MCF 10A (cell line): ENCODE results near the gene ZNF747. TPM values are rescaled to one million over a fixed set of nuclear protein-coding genes. Genes with fewer than 3 reads are reported as not detected.

Experiments
- BruUV-seq: library from RNA; stranded (reverse); fragments of 400-500 nt; replicated peaks from 2 replicates; lab custom pipeline; 2021; lab: Mats Ljungman, UMichigan
- CTCF ChIA-PET: fragments of 300-600 bp; sonication (Branson Sonifier 250); formaldehyde crosslinking; extraction: SDS; loops from one replicate; lab custom pipeline; 2021; ENCODE audit warnings: antibody characterized with exemption, inconsistent platforms; lab: Yijun Ruan, JAX
- POLR2A ChIA-PET: fragments of 300-600, 350-650 bp; sonication (Branson Sonifier 250); formaldehyde crosslinking; extraction: SDS; loops from one replicate; lab custom pipeline; 2020; ENCODE audit warnings: antibody characterized with exemption, inconsistent platforms; lab: Yijun Ruan, JAX
- DNase-seq: peaks from one replicate; pipeline ENCODE4 v3.0.0-alpha.2; 2018; ENCODE audit not compliant: unreplicated experiment
- H3K27ac Mint-ChIP-seq: one replicate; pipeline ENCODE4 v1.8.0; 2022; ENCODE audit warnings: mild to moderate bottlenecking, low read depth, mixed read lengths; ENCODE audit not compliant: unreplicated experiment
- H3K27me3 Mint-ChIP-seq: one replicate; pipeline ENCODE4 v1.8.0; 2022; ENCODE audit warnings: mixed read lengths; ENCODE audit not compliant: insufficient read depth, unreplicated experiment
- H3K36me3 Mint-ChIP-seq: one replicate; pipeline ENCODE4 v1.8.0; 2022; ENCODE audit warnings: mild to moderate bottlenecking, moderate library complexity, mixed read lengths; ENCODE audit not compliant: insufficient read depth, unreplicated experiment
- H3K4me1 Mint-ChIP-seq: one replicate; pipeline ENCODE4 v1.8.0; 2022; ENCODE audit warnings: mixed read lengths; ENCODE audit not compliant: insufficient read depth, unreplicated experiment
- H3K4me3 Mint-ChIP-seq: one replicate; pipeline ENCODE4 v1.8.0; 2022; ENCODE audit warnings: mild to moderate bottlenecking, moderate library complexity, mixed read lengths; ENCODE audit not compliant: unreplicated experiment
- H3K9me3 Mint-ChIP-seq: one replicate; pipeline ENCODE4 v1.8.0; 2022; ENCODE audit warnings: mixed read lengths; ENCODE audit not compliant: unreplicated experiment
- intact Hi-C: fragments of 100-400 bp; cut with micrococcal nuclease; formaldehyde crosslinking; loops from 2 replicates; pipeline ENCODE4 v1.14.1; 2022
- total RNA-seq: library from RNA; stranded (reverse); gene quantifications from 2 replicates; pipeline ENCODE4 v1.2.3, GENCODE V29; 2022
- TF ChIP-seq, protein P1 (sequence below): fragments of 200-600 bp; IDR thresholded peaks from one replicate; pipeline ENCODE4 v1.8.0; 2022; ENCODE audit warnings: antibody characterized with exemption, mild to moderate bottlenecking; ENCODE audit not compliant: unreplicated experiment

ZNF747 gene
- total RNA-seq, 1 experiment from 2014 or later: 13.7 TPM

DNA sequence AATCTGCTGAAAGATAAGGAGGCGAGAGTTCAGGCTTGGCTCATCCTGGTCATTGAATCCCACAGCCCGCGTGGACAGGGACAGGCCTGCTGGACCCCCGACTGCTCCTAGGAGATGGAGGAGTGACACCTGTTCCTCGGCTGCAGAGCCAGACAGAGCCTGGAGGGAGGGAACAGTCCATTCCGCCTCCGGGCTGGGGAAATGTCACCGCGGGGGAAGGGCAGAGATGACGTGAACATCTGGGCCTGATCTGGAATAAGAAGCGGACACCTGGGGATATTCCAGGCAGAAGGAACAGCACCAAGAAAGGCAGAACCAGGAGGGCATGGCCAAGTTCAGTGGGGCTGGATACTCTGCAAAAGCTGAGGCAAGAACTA is 1.5 kb downstream of the ZNF747 start:
- TF ChIP-seq, protein P1, sequence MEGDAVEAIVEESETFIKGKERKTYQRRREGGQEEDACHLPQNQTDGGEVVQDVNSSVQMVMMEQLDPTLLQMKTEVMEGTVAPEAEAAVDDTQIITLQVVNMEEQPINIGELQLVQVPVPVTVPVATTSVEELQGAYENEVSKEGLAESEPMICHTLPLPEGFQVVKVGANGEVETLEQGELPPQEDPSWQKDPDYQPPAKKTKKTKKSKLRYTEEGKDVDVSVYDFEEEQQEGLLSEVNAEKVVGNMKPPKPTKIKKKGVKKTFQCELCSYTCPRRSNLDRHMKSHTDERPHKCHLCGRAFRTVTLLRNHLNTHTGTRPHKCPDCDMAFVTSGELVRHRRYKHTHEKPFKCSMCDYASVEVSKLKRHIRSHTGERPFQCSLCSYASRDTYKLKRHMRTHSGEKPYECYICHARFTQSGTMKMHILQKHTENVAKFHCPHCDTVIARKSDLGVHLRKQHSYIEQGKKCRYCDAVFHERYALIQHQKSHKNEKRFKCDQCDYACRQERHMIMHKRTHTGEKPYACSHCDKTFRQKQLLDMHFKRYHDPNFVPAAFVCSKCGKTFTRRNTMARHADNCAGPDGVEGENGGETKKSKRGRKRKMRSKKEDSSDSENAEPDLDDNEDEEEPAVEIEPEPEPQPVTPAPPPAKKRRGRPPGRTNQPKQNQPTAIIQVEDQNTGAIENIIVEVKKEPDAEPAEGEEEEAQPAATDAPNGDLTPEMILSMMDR: no peak
- DNase-seq: no peak
- Mint-ChIP-seq H3K27me3 (no peaks in the 10 kb centered on the region), H3K9me3 (no peaks in the 10 kb centered on the region), H3K4me1 (peaks cover 6% of the 10 kb centered on the region), H3K36me3 (peaks cover 28% of the 10 kb centered on the region), H3K27ac (peak overlapping the region; percentile 95), H3K4me3 (peak overlapping the region; percentile 91)
- POLR2A ChIA-PET: interaction anchor here (0.6 to 3.4 kb wide), 3 partner anchors 25 to 119 kb away, joined by 3 to 104 read pairs (median 3); partner anchors contain the start of gene ZNF764
- intact Hi-C loops: no loop called here
- no TSS peak for BruUV-seq
- CTCF ChIA-PET: interaction anchor here (0.7 to 3.4 kb wide), 2 partner anchors 11 to 25 kb away, joined by 3 to 28 read pairs; partner anchors contain the start of gene ZNF764

- Mint-ChIP-seq H3K4me3 (peak overlapping the region; percentile 91), H3K36me3 (peaks cover 32% of the 10 kb centered on the region), H3K27me3 (no peaks in the 10 kb centered on the region), H3K27ac (peak overlapping the region; percentile 95), H3K4me1 (peaks cover 12% of the 10 kb centered on the region), H3K9me3 (no peaks in the 10 kb centered on the region)
- intact Hi-C loops: no loop called here
- no TSS peak for BruUV-seq
- no peak for DNase-seq
- ChIA-PET CTCF (no interaction called here), POLR2A (interaction anchor here (0.7 kb wide), 1 partner anchor 95 kb away, joined by 3 read pairs; no protein-coding TSS in a partner anchor)
- TF ChIP-seq, protein P1: no peak
Observed at GRCh38 chr16:30532285-30533145, 2.1 kb downstream of the ZNF747 start.

DNA sequence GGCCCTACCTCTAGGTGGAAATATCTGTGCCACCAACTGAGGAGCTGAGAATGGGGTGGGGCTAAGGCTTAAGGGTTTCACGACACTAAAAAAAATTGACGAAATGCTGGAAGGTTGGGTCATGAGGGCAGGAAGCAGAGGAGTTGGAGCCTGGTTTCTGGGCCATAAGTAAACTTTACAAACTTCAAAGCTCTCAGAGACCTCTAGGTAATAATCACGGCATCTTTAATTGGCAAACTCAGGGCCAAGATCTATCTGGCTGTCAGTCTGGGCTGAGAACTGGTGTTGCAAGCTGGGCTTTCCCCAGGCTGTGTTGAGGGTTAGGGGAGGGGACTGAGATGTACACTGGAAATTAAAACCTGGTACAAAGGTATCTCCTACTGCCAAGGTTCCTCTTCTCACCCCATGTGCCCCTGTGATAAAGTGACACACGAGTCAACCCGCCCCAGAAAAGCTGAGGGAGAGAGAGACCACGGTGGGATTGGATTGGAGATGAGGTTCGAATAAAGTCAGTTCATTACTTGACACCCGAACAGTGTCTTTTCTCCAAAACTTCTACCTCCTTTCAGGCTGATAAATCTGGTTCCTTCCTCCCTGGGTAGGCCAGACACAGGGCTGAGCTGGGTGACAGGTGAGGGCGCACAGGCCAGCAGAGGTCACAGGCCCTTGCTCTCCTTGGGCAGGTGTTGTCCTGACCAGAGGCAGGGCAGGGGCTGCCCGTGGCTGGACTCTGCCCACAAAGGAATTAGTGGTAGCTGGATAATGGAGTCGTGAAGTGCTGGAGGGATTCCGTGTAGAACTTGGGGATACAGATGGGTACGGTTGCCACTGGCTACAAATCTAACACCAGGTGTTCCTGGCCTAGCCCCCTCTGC is 4.3 kb downstream of the ZNF747 start:
- ChIA-PET CTCF (interaction anchor here (0.7 to 1.7 kb wide), 4 partner anchors 68 to 101 kb away, joined by 3 to 5 read pairs (median 4); partner anchors contain the start of gene DCTPP1), POLR2A (interaction anchor here (0.6 to 4.1 kb wide), 5 partner anchors 14 to 100 kb away, joined by 3 to 38 read pairs (median 4); partner anchors contain the start of genes DCTPP1, SEPHS2 and ZNF764)
- DNase-seq: no peak
- intact Hi-C loops: no loop called here
- no peak overlapping the region for H3K4me3 Mint-ChIP-seq
- no peak overlapping the region for H3K27ac Mint-ChIP-seq
- BruUV-seq: no TSS peak
- no peaks in the 10 kb centered on the region for H3K27me3 Mint-ChIP-seq
- TF ChIP-seq, protein P1: no peak
- H3K4me1 Mint-ChIP-seq: peaks cover 15% of the 10 kb centered on the region
- no peaks in the 10 kb centered on the region for H3K9me3 Mint-ChIP-seq
- peaks cover 29% of the 10 kb centered on the region for H3K36me3 Mint-ChIP-seq
